GM12878 (cell line): Measurements from ENCODE around the gene AP5B1. TPM values are rescaled to one million over a fixed set of nuclear protein-coding genes. Genes with fewer than 3 reads are reported as not detected.

Experiments used
- ATAC-seq: fragments of 200-7000 bp; cut with Tn5 transposase; 3 replicates; pipeline ENCODE4 v1.9.1; 2020; ENCODE audit warnings: mild to moderate bottlenecking, moderate library complexity
- BruUV-seq: library from RNA; stranded (reverse); fragments of 400-500 nt; replicated peaks from 2 replicates; lab custom pipeline; 2021; lab: Mats Ljungman, UMichigan
- CTCF ChIA-PET: fragments of 300-600 bp; sonication (Branson Sonifier 250); formaldehyde crosslinking; extraction: SDS; loops from one replicate; lab custom pipeline; 2021; ENCODE audit warnings: inconsistent platforms; lab: Yijun Ruan, JAX
- POLR2A ChIA-PET: fragments of 350-600 bp; formaldehyde crosslinking; extraction: SDS; loops from one replicate; lab custom pipeline; 2021; ENCODE audit warnings: inconsistent platforms; lab: Charles Lee
- RAD21 ChIA-PET: fragments of 300-600 bp; sonication (Branson Sonifier 250); formaldehyde crosslinking; loops from one replicate; lab custom pipeline; 2023; ENCODE audit warnings: antibody characterized with exemption; ENCODE audit not compliant: unreplicated experiment; lab: Charles Lee
- SMC1A ChIA-PET: fragments of 300-600 bp; sonication (Branson Sonifier 250); formaldehyde crosslinking; loops from one replicate; lab custom pipeline; 2023; ENCODE audit not compliant: unreplicated experiment, uncharacterized antibody; lab: Charles Lee
- DNase-seq: peaks from one replicate; pipeline ENCODE4 v3.0.0-alpha.2; 2011; ENCODE audit warnings: low read depth, low spot score
- FAIRE-seq: peaks from 3 replicates; lab custom pipeline; 2011; peaks lifted over from hg19 to GRCh38; lab: Jason Lieb, UNC
- H2AFZ ChIP-seq: 2 replicates; pipeline ENCODE4 v1.6.0; 2011; ENCODE audit warnings: low read depth, low read length, control low read depth; ENCODE audit not compliant: control insufficient read depth
- H3K27ac ChIP-seq: 2 replicates; pipeline ENCODE4 v1.5.1; 2011; ENCODE audit warnings: control low read depth; ENCODE audit not compliant: control insufficient read depth, insufficient read depth
- H3K27me3 ChIP-seq, 2 experiments: replicated peaks in 1 of 2; 2 replicates each; pipeline versions ENCODE4 v1.6.0 to v1.6.1; 2011; ENCODE audit warnings: low read length in 1 of 2; ENCODE audit not compliant: control insufficient read depth in 2 of 2, insufficient read depth in 2 of 2
- H3K36me3 ChIP-seq, 2 experiments: 2 replicates each; pipeline ENCODE4 v1.5.1; 2011; ENCODE audit warnings: low read length in 1 of 2; ENCODE audit not compliant: control insufficient read depth in 2 of 2, insufficient read depth in 2 of 2
- H3K4me1 ChIP-seq: 2 replicates; pipeline ENCODE4 v1.6.1; 2011; ENCODE audit warnings: mild to moderate bottlenecking, low read length, moderate library complexity, mixed read lengths; ENCODE audit not compliant: control insufficient read depth, insufficient read depth
- H3K4me2 ChIP-seq: 2 replicates; pipeline ENCODE4 v1.6.0; 2011; ENCODE audit warnings: control low read depth; ENCODE audit not compliant: control insufficient read depth, insufficient read depth
- H3K4me3 ChIP-seq: fragments of 200-600 bp; sonication (generic); 2 replicates; pipeline ENCODE4 v1.5.1; 2016
- H3K79me2 ChIP-seq: 2 replicates; pipeline ENCODE4 v1.6.0; 2011; ENCODE audit warnings: low read length; ENCODE audit not compliant: control insufficient read depth, insufficient read depth
- H3K9ac ChIP-seq: 2 replicates; pipeline ENCODE4 v1.8.0; 2011; ENCODE audit warnings: low read length, control low read depth, mixed read lengths; ENCODE audit not compliant: control insufficient read depth, insufficient read depth
- H3K9me3 ChIP-seq: replicated peaks from 3 replicates; pipeline ENCODE4 v1.5.1; 2011; ENCODE audit warnings: mild to moderate bottlenecking, low read length; ENCODE audit not compliant: control insufficient read depth, insufficient read depth
- H4K20me1 ChIP-seq: 2 replicates; pipeline ENCODE4 v1.6.0; 2011; ENCODE audit not compliant: control insufficient read depth, insufficient read depth
- BCL11A ChIP-seq: IDR thresholded peaks from 2 replicates; pipeline ENCODE4 v1.6.1; 2011; ENCODE audit warnings: low read depth, low read length
- CBX5 ChIP-seq: sonication (generic); IDR thresholded peaks from 2 replicates; pipeline ENCODE4 v1.6.1; 2016; ENCODE audit warnings: low read depth, moderate library complexity, mild to moderate bottlenecking, inconsistent platforms
- HDAC2 ChIP-seq: fragments of 200-600 bp; sonication (generic); IDR thresholded peaks from 2 replicates; pipeline ENCODE4 v1.6.1; 2017
- LARP7 ChIP-seq: fragments of 450-650 bp; IDR thresholded peaks from 2 replicates; pipeline ENCODE4 v1.6.1; 2017; ENCODE audit warnings: mild to moderate bottlenecking
- MEF2A ChIP-seq: IDR thresholded peaks from 2 replicates; pipeline ENCODE4 v1.6.1; 2011; ENCODE audit warnings: low read depth, mild to moderate bottlenecking, low read length, moderate library complexity; ENCODE audit not compliant: insufficient read depth
- NBN ChIP-seq: fragments of 450-650 bp; IDR thresholded peaks from 2 replicates; pipeline ENCODE4 v1.6.1; 2016
- NR2C2 ChIP-seq: IDR thresholded peaks from 2 replicates; pipeline ENCODE4 v1.6.1; 2011; ENCODE audit warnings: borderline replicate concordance, low read depth; ENCODE audit not compliant: control insufficient read depth, insufficient read length
- POLR2A ChIP-seq: IDR thresholded peaks from 2 replicates; pipeline ENCODE4 v1.6.1; 2011; ENCODE audit warnings: low read depth, mild to moderate bottlenecking, low read length
- POU2F2 ChIP-seq: IDR thresholded peaks from 3 replicates; pipeline ENCODE4 v1.6.1; 2011; ENCODE audit warnings: low read depth, mild to moderate bottlenecking, low read length, borderline replicate concordance
- RB1 ChIP-seq: fragments of 450-650 bp; formaldehyde crosslinking; IDR thresholded peaks from 2 replicates; pipeline ENCODE4 v1.6.1; 2017; ENCODE audit warnings: mild to moderate bottlenecking, borderline replicate concordance
- RCOR1 ChIP-seq: conservative IDR thresholded peaks from 2 replicates; pipeline ENCODE4 v1.6.1; 2012; ENCODE audit warnings: low read depth, low read length, improper control_type of control experiment
- SIN3A ChIP-seq: IDR thresholded peaks from 2 replicates; pipeline ENCODE4 v1.6.1; 2012; ENCODE audit warnings: low read depth, low read length, improper control_type of control experiment
- SMAD5 ChIP-seq: IDR thresholded peaks from 2 replicates; pipeline ENCODE4 v1.6.1; 2016; ENCODE audit warnings: antibody characterized with exemption, low read depth
- SREBF2 ChIP-seq: IDR thresholded peaks from 2 replicates; pipeline ENCODE4 v1.6.1; 2012; ENCODE audit warnings: mild to moderate bottlenecking, low read length
- TCF12 ChIP-seq: IDR thresholded peaks from 2 replicates; pipeline ENCODE4 v1.6.1; 2011; ENCODE audit warnings: low read depth, mild to moderate bottlenecking, low read length
- ZNF274 ChIP-seq: IDR thresholded peaks from one replicate; pipeline ENCODE4 v1.8.0; 2011; ENCODE audit not compliant: insufficient read length, insufficient read depth
- WGBS: methylation state at CpG from one replicate; pipeline ENCODE4 v1.1.6; 2016; ENCODE audit warnings: low lambda C conversion rate; ENCODE audit not compliant: insufficient replicate concordance, insufficient coverage; ENCODE audit errors: missing lambda C conversion rate; 5-methylcytosine and 5-hydroxymethylcytosine counted together
- in situ Hi-C: fragments of 300-500 bp; cut with MboI; formaldehyde crosslinking; loops from 9 replicates; pipeline ENCODE4 v1.14.3; 2018; ENCODE audit warnings: mixed read lengths
- intact Hi-C: fragments of 100-400 bp; cut with micrococcal nuclease; formaldehyde crosslinking; loops from one replicate; pipeline ENCODE4 v1.14.2; 2022; ENCODE audit not compliant: unreplicated experiment
- polyA plus RNA-seq, 11 experiments: library from polyadenylated mRNA; depleted of rRNA in 4 of 11; unstranded in 6 of 11; stranded (reverse) in 5 of 11; fragments of >200 nt; fragmentation: Nextera tagmentation in 4 of 11; fragmentation: Illumina TruSeq in 1 of 11; extraction: Ambion mirVana in 4 of 11; extraction: Trizol in 1 of 11; gene quantifications; 1 replicate in 1 of 11; 2 replicates in 10 of 11; pipeline versions ENCODE4 v1.2.1 to v1.2.3, GENCODE V29; 2011 to 2016; ENCODE audit warnings: inconsistent platforms in 2 of 11, missing spikeins in 2 of 11, low read depth in 1 of 11
- total RNA-seq, 4 experiments: library from RNA; depleted of rRNA in 3 of 4; stranded (reverse); fragments of >200 nt in 3 of 4; fragmentation: Illumina TruSeq in 1 of 4; extraction: Trizol in 1 of 4; gene quantifications; 2 replicates each; pipeline versions ENCODE4 v1.2.1 to v1.2.3, GENCODE V29; 2013 to 2021
- TF ChIP-seq, protein P1 (sequence below): IDR thresholded peaks from 2 replicates; pipeline ENCODE4 v1.6.1; 2011; ENCODE audit warnings: mild to moderate bottlenecking, low read depth, low read length, moderate library complexity; ENCODE audit not compliant: insufficient replicate concordance
- TF ChIP-seq, protein P2 (sequence below): fragments of 150-350 bp; IDR thresholded peaks from 2 replicates; pipeline ENCODE4 v1.6.1; 2014; ENCODE audit warnings: mild to moderate bottlenecking, low read depth, low read length
- TF ChIP-seq, protein P3 (sequence below): fragments of 450-650 bp; IDR thresholded peaks from 2 replicates; pipeline ENCODE4 v1.6.1; 2017; ENCODE audit warnings: borderline replicate concordance
- TF ChIP-seq, protein P4 (sequence below): fragments of 450-650 bp; IDR thresholded peaks from 2 replicates; pipeline ENCODE4 v1.6.1; 2016; ENCODE audit warnings: mild to moderate bottlenecking
- TF ChIP-seq, protein P5 (sequence below): IDR thresholded peaks from 2 replicates; pipeline ENCODE4 v1.6.1; 2012; ENCODE audit warnings: low read depth, low read length, improper control_type of control experiment

Gene AP5B1
- total and polyA plus RNA-seq, 10 of the 15 experiments (the other 5 are each of a cell fraction or from before 2014, with no cell fraction given): 0.47 to 13.1 (median 4.8) TPM

DNA sequence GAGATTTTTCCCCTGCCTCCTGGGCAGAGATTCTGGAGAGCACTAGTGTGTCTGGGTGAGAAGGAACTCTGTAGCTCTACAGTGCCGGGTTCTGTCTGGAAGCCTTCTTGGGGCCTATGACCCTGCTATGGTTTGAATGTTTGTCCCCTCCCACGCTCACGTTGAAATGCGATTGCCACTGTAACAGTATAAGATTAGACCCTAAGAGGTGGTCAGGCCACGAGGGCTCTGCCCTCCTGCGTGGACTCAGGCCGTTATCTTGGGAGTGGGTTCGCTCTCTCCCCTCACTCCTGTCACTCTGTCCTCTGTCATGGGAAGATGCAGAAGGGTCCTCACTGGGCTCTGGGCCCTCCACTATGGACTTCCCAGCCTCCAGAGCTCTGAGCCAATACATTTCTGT is 3.5 kb downstream of the AP5B1 start (continued):
- TF ChIP-seq, protein P1, sequence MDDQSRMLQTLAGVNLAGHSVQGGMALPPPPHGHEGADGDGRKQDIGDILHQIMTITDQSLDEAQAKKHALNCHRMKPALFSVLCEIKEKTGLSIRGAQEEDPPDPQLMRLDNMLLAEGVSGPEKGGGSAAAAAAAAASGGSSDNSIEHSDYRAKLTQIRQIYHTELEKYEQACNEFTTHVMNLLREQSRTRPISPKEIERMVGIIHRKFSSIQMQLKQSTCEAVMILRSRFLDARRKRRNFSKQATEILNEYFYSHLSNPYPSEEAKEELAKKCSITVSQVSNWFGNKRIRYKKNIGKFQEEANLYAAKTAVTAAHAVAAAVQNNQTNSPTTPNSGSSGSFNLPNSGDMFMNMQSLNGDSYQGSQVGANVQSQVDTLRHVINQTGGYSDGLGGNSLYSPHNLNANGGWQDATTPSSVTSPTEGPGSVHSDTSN: no peak
- TF ChIP-seq NBN (no peak), RB1 (no peak), BCL11A (no peak), SREBF2 (no peak)
- TF ChIP-seq, protein P2, sequence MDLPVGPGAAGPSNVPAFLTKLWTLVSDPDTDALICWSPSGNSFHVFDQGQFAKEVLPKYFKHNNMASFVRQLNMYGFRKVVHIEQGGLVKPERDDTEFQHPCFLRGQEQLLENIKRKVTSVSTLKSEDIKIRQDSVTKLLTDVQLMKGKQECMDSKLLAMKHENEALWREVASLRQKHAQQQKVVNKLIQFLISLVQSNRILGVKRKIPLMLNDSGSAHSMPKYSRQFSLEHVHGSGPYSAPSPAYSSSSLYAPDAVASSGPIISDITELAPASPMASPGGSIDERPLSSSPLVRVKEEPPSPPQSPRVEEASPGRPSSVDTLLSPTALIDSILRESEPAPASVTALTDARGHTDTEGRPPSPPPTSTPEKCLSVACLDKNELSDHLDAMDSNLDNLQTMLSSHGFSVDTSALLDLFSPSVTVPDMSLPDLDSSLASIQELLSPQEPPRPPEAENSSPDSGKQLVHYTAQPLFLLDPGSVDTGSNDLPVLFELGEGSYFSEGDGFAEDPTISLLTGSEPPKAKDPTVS: no peak
- TF ChIP-seq, protein P3, sequence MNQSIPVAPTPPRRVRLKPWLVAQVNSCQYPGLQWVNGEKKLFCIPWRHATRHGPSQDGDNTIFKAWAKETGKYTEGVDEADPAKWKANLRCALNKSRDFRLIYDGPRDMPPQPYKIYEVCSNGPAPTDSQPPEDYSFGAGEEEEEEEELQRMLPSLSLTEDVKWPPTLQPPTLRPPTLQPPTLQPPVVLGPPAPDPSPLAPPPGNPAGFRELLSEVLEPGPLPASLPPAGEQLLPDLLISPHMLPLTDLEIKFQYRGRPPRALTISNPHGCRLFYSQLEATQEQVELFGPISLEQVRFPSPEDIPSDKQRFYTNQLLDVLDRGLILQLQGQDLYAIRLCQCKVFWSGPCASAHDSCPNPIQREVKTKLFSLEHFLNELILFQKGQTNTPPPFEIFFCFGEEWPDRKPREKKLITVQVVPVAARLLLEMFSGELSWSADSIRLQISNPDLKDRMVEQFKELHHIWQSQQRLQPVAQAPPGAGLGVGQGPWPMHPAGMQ: no peak

DNA sequence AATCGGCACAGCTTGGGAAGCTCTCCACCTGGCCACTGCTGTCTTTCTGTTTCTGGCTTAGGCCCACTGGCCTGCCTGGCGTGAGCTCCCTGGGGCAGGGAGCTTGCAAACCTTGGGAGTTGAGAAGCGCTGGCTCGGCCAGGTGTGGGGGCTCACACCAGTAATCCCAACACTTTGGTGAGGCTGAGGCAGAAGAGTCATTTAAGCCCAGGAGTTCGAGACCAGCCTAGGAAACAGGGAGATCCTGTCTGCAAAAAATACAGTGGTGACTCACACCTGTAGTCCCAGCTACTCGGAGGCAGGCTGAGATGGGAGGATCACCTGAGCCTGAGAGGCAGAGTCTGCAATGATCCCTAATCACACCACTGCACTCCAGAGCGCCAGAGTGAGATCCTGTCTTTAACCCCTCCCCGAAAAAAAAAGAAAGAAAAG is 4.0 kb downstream of the AP5B1 start:
- RAD21 ChIA-PET: interaction anchor here (1.5 to 5.4 kb wide), 2 partner anchors 41 to 65 kb away, joined by 4 to 91 read pairs; partner anchors contain the start of gene KAT5
- no peak for FAIRE-seq
- BruUV-seq: no TSS peak
- TF ChIP-seq CBX5 (no peak), TCF12 (no peak), POU2F2 (no peak), NR2C2 (no peak), POLR2A (no peak), ZNF274 (no peak), MEF2A (no peak), RCOR1 (no peak), SMAD5 (no peak), LARP7 (no peak), HDAC2 (no peak), SIN3A (no peak)
- TF ChIP-seq, protein P4, sequence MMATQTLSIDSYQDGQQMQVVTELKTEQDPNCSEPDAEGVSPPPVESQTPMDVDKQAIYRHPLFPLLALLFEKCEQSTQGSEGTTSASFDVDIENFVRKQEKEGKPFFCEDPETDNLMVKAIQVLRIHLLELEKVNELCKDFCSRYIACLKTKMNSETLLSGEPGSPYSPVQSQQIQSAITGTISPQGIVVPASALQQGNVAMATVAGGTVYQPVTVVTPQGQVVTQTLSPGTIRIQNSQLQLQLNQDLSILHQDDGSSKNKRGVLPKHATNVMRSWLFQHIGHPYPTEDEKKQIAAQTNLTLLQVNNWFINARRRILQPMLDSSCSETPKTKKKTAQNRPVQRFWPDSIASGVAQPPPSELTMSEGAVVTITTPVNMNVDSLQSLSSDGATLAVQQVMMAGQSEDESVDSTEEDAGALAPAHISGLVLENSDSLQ: no peak
- TF ChIP-seq, protein P5, sequence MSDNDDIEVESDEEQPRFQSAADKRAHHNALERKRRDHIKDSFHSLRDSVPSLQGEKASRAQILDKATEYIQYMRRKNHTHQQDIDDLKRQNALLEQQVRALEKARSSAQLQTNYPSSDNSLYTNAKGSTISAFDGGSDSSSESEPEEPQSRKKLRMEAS: no peak

More for the DNA sequence above, 4.0 kb downstream of the AP5B1 start:
- peaks cover 3 to 4% of the 10 kb centered on the region in 2 experiments; a peak in 3 of 4 replicates for H3K36me3 ChIP-seq
- ChIA-PET CTCF (interaction anchor here (0.7 to 8.7 kb wide), 4 partner anchors 42 to 65 kb away, joined by 4 to 192 read pairs (median 23); partner anchors contain the start of genes KAT5 and RNASEH2C), POLR2A (interaction anchor here (0.5 to 0.8 kb wide), 3 partner anchors 31 to 1010 kb away, joined by 3 to 7 read pairs (median 4); partner anchors contain the start of gene RNASEH2C), SMC1A (interaction anchor here (0.7 to 2.1 kb wide), 5 partner anchors 15 to 71 kb away, joined by 3 to 16 read pairs (median 3); partner anchors contain the start of gene KAT5)
- 88% methylated on average over 8 of the region's 8 CpGs for WGBS
- H3K27ac ChIP-seq: no peak overlapping the region
- no peak overlapping the region for H3K9ac ChIP-seq
- H3K27me3 ChIP-seq: no peaks in the 10 kb centered on the region
- DNase-seq (no peak), ATAC-seq (no peak)
- in situ Hi-C loops: loop anchor here (5.0 kb wide), 2 partner anchors 46 to 64 kb away; partner anchors contain the start of gene KAT5
- no peak overlapping the region for H3K4me3 ChIP-seq
- no peaks in the 10 kb centered on the region for H3K9me3 ChIP-seq
- no peak overlapping the region for H2AFZ ChIP-seq
- H4K20me1 ChIP-seq: no peaks in the 10 kb centered on the region; the same call in 1 of the 2 replicates
- intact Hi-C loops: no loop called here
- peaks cover 11% of the 10 kb centered on the region for H3K4me1 ChIP-seq
- peaks cover 10% of the 10 kb centered on the region for H3K79me2 ChIP-seq
- H3K4me2 ChIP-seq: no peak overlapping the region
